Measurements from ENCODE around the gene C4A.
"Not testable (repeated sequence)": the region's sequence is repeated elsewhere in the genome, so short reads cannot be mapped to it uniquely, and the experiment has no call there.

DNA sequence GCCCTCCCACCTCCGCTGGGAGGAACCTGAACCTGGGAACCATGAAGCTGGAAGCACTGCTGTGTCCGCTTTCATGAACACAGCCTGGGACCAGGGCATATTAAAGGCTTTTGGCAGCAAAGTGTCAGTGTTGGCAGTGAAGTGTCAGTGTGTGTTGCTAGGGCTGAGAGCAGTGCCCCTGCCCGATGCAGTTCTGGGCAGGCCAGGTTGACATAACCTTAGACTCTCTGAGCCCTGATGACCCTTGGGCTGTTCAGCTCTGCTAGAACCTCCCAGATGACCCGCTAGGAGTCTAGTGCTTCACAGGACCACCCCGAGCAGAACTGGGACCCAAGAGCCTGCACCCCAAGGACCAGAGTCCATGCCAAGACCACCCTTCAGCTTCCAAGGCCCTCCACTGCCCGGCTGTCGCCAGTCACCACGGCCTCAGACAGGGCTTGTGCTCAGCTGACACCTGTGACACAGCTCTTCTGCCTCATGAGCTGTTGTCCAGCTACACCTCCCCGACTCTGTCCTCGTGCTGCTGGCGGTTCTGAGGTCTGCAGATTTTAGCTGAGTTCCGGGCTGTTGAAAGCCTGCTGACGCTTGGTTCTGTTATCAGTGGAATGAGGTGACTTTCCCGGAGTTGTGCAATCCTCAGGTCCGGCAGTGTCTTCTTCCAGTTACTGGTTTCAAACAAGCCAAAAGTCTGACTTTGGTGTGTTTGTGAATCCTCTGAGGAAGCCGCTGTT lies 53.6 kb downstream of the C4A start:
- not testable (repeated sequence) for TF ChIP-seq POLR2A (IDR thresholded peaks at IDR 0.05; ENCODE audit: extremely low read depth, insufficient read length)
- TF ChIP-seq, protein P1, sequence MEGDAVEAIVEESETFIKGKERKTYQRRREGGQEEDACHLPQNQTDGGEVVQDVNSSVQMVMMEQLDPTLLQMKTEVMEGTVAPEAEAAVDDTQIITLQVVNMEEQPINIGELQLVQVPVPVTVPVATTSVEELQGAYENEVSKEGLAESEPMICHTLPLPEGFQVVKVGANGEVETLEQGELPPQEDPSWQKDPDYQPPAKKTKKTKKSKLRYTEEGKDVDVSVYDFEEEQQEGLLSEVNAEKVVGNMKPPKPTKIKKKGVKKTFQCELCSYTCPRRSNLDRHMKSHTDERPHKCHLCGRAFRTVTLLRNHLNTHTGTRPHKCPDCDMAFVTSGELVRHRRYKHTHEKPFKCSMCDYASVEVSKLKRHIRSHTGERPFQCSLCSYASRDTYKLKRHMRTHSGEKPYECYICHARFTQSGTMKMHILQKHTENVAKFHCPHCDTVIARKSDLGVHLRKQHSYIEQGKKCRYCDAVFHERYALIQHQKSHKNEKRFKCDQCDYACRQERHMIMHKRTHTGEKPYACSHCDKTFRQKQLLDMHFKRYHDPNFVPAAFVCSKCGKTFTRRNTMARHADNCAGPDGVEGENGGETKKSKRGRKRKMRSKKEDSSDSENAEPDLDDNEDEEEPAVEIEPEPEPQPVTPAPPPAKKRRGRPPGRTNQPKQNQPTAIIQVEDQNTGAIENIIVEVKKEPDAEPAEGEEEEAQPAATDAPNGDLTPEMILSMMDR (IDR thresholded peaks at IDR 0.05; ENCODE audit: low read depth, low read length) = not testable (repeated sequence)
